Smooth muscle cell (in vitro differentiated cells): ENCODE data around the gene BAD. TPM values are rescaled to one million over a fixed set of nuclear protein-coding genes. Genes with fewer than 3 reads are reported as not detected.

Experiments used
- DNase-seq: peaks from one replicate; lab custom pipeline; 2025; ENCODE audit not compliant: unreplicated experiment; lab: John Stamatoyannopoulos, UW
- H2AFZ ChIP-seq: fragments of 200-600 bp; sonication (generic); 2 replicates; pipeline ENCODE4 v1.6.0; 2016; ENCODE audit warnings: antibody characterized with exemption, low read depth, mild to moderate bottlenecking
- H3F3A ChIP-seq: fragments of 200-600 bp; sonication (generic); 2 replicates; pipeline ENCODE4 v1.6.0; 2017; ENCODE audit warnings: antibody characterized with exemption, low read depth
- H3K27ac ChIP-seq: fragments of 200-600 bp; sonication (generic); 2 replicates; pipeline ENCODE4 v1.5.1; 2016; ENCODE audit warnings: low read depth, mild to moderate bottlenecking
- H3K27me3 ChIP-seq: fragments of 200-600 bp; sonication (generic); 2 replicates; pipeline ENCODE4 v1.6.1; 2016; ENCODE audit warnings: low read depth, mild to moderate bottlenecking
- H3K36me3 ChIP-seq: fragments of 200-600 bp; sonication (generic); 2 replicates; pipeline ENCODE4 v1.5.1; 2016; ENCODE audit warnings: low read depth
- H3K4me1 ChIP-seq: fragments of 200-600 bp; sonication (generic); 2 replicates; pipeline ENCODE4 v1.5.1; 2016; ENCODE audit warnings: low read depth
- H3K4me2 ChIP-seq: fragments of 200-600 bp; sonication (generic); 2 replicates; pipeline ENCODE4 v1.6.0; 2016; ENCODE audit warnings: mild to moderate bottlenecking
- H3K4me3 ChIP-seq: fragments of 200-600 bp; sonication (generic); 2 replicates; pipeline ENCODE4 v1.5.1; 2016; ENCODE audit warnings: mild to moderate bottlenecking
- H3K79me2 ChIP-seq: fragments of 200-600 bp; sonication (generic); 2 replicates; pipeline ENCODE4 v1.6.0; 2016; ENCODE audit warnings: low read depth, mild to moderate bottlenecking
- H3K9ac ChIP-seq: fragments of 200-600 bp; sonication (generic); 2 replicates; pipeline ENCODE4 v1.6.0; 2016; ENCODE audit warnings: low read depth
- H3K9me3 ChIP-seq: fragments of 200-600 bp; sonication (generic); replicated peaks from 2 replicates; pipeline ENCODE4 v1.5.1; 2016; ENCODE audit warnings: low read depth
- H4K20me1 ChIP-seq: fragments of 200-600 bp; sonication (generic); 2 replicates; pipeline ENCODE4 v1.6.0; 2016; ENCODE audit warnings: low read depth
- CTCF ChIP-seq: fragments of 200-600 bp; sonication (generic); IDR thresholded peaks from 2 replicates; pipeline ENCODE4 v1.5.1; 2017; ENCODE audit warnings: borderline replicate concordance, mild to moderate bottlenecking, antibody characterized with exemption; ENCODE audit not compliant: insufficient read depth, poor library complexity, severe bottlenecking
- WGBS: methylation state at CpG from one replicate; pipeline ENCODE4 v1.1.7; 2016; ENCODE audit warnings: low lambda C conversion rate; 5-methylcytosine and 5-hydroxymethylcytosine counted together
- polyA plus RNA-seq: library from polyadenylated mRNA; unstranded; fragments of >200 nt; fragmentation: Nextera tagmentation; extraction: Ambion mirVana; gene quantifications from 2 replicates; pipeline ENCODE4 v1.2.1, GENCODE V29; 2016
- total RNA-seq: library from RNA; depleted of rRNA; stranded (reverse); fragments of >200 nt; gene quantifications from 2 replicates; pipeline ENCODE4 v1.2.3, GENCODE V29; 2014

The BAD gene
- total and polyA plus RNA-seq, 2 experiments from 2014 or later, result 65.8 to 117 TPM

- Histone ChIP-seq H2AFZ (no peak overlapping the region), H3K4me2 (peak overlapping the region; percentile 100), H3K27ac (no peak overlapping the region), H3K27me3 (no peaks in the 10 kb centered on the region), H3F3A (no peaks in the 10 kb centered on the region), H3K36me3 (no peaks in the 10 kb centered on the region), H3K4me1 (peaks cover 14% of the 10 kb centered on the region), H3K4me3 (peak overlapping the region; percentile 92), H3K9ac (no peak overlapping the region), H4K20me1 (peaks cover 30% of the 10 kb centered on the region), H3K9me3 (no peaks in the 10 kb centered on the region), H3K79me2 (peaks cover 8% of the 10 kb centered on the region)
- 86% methylated on average over 8 of the region's 8 CpGs for WGBS
- DNase-seq, result no peak
- TF ChIP-seq CTCF, result no peak
These were observed 31.4 kb downstream of the BAD start for GRCh38 chr11:64253043-64253442.

- Histone ChIP-seq H3K36me3 (no peaks in the 10 kb centered on the region), H3K4me3 (peak overlapping the region; percentile 92), H4K20me1 (peaks cover 30% of the 10 kb centered on the region), H3F3A (no peaks in the 10 kb centered on the region), H3K27me3 (no peaks in the 10 kb centered on the region), H3K4me2 (peak overlapping the region; percentile 100), H3K79me2 (peaks cover 8% of the 10 kb centered on the region), H3K27ac (no peak overlapping the region), H3K9ac (peak overlapping the region; percentile 75), H3K9me3 (no peaks in the 10 kb centered on the region), H3K4me1 (peaks cover 19% of the 10 kb centered on the region), H2AFZ (peak overlapping the region; percentile 66)
- no peak for DNase-seq
- WGBS, result 3% methylated on average over 21 of the region's 23 CpGs
- TF ChIP-seq CTCF, result peak; percentile 33
These were observed 32.2 kb downstream of the BAD start for GRCh38 chr11:64252003-64252872.

- no peak for DNase-seq
- no peaks in the 10 kb centered on the region for H3K27me3 ChIP-seq
- H3K36me3 ChIP-seq, result no peaks in the 10 kb centered on the region
- peaks cover 19% of the 10 kb centered on the region for H3K4me1 ChIP-seq
- peak overlapping the region; percentile 92 for H3K4me3 ChIP-seq
- peaks cover 8% of the 10 kb centered on the region for H3K79me2 ChIP-seq
- no peaks in the 10 kb centered on the region for H3K9me3 ChIP-seq
- H3K9ac ChIP-seq, result peak overlapping the region; percentile 75
- H4K20me1 ChIP-seq, result peaks cover 29% of the 10 kb centered on the region
- no peak for TF ChIP-seq CTCF
- H3K4me2 ChIP-seq, result peak overlapping the region; percentile 100
- H3F3A ChIP-seq, result no peaks in the 10 kb centered on the region
- no peak overlapping the region for H3K27ac ChIP-seq
- H2AFZ ChIP-seq, result peak overlapping the region; percentile 66
- WGBS, result 3% methylated on average over 6 of the region's 18 CpGs
These were observed 32.8 kb downstream of the BAD start for GRCh38 chr11:64251753-64252002.
